DLD1 (cell line): ENCODE measurements around the gene PIP5K1A.
"Not testable (repeated sequence)": the region's sequence is repeated elsewhere in the genome, so short reads cannot be mapped to it uniquely, and the experiment has no call there.

Experiments
- in situ Hi-C: cut with HindIII; loops from 2 replicates; pipeline ENCODE4 v1.10.0; 2017; ENCODE audit warnings: low sequenced_read_pairs

PIP5K1A gene

DNA sequence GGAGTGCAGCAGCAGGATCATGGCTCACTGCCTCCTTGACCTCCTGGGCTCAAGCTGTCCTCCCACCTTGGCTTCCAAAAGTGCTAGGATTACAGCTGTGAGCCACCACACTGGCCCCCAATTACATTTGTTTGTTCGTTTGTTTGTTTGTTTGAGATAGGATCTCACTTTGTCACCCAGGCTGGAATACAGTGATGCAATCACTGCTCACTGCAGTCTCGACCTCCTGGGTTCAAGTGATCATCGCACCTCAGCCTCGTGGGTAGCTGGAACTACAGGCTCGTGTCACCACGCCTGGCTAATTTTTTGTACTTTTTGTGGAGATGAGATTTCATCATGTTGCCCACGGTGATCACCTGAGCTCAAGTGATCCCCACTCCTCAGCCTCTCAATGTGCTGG lies 6.3 kb upstream of the PIP5K1A start:
- in situ Hi-C loops: no loop called here

DNA sequence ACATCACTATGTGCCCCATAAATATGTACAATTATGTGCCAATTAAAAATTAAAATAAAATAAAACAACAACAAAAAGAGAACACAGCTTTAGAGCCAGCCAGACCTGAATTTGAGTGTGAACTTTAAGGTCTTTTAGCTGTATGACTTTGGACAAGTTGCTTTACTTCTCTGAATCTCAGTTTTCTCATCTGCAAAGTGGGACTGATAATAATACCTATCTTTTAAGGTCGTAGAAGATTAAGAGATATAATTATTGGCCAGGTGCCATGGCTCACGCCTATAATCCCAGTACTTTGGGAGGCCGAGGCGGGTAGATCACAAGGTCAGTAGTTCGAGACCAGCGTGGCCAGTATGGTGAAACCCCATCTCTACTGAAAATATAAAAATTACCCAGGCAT lies 5.0 kb upstream of the PIP5K1A start:
- in situ Hi-C loops: no loop called here

- in situ Hi-C loops: no loop called here
Observed at GRCh38 chr1:151193856-151194255, 4.5 kb upstream of the PIP5K1A start.

- in situ Hi-C loops: not testable (repeated sequence)
Observed at GRCh38 chr1:151194894-151195594, 3.3 kb upstream of the PIP5K1A start.

DNA sequence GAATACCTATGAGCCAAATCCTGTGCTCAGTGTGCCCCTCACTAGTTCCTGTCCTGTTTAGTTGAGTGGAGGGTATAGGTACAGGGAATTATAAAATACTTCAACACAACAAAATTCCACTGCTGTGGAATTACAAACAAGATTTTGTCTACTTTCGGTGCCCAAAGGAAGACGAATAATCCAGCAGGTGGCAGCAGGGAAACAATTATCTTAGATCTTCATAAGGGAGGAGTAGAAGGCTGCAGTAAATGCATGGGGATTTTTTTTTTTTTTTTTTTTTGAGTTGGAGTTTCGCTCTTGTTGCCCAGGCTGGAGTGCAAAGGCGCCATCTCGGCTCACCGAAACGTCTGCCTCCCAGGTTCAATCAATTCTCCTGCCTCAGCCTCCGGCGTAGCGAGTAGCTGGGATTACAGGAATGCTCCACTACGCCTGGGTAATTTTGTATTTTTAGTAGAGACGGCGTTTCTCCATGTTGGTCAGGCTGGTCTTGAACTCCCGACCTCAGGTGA lies 2.0 kb upstream of the PIP5K1A start:
- in situ Hi-C loops: no loop called here

- in situ Hi-C loops: no loop called here
Observed at GRCh38 chr1:151197863-151198253, 494 bp upstream of the PIP5K1A start.

DNA sequence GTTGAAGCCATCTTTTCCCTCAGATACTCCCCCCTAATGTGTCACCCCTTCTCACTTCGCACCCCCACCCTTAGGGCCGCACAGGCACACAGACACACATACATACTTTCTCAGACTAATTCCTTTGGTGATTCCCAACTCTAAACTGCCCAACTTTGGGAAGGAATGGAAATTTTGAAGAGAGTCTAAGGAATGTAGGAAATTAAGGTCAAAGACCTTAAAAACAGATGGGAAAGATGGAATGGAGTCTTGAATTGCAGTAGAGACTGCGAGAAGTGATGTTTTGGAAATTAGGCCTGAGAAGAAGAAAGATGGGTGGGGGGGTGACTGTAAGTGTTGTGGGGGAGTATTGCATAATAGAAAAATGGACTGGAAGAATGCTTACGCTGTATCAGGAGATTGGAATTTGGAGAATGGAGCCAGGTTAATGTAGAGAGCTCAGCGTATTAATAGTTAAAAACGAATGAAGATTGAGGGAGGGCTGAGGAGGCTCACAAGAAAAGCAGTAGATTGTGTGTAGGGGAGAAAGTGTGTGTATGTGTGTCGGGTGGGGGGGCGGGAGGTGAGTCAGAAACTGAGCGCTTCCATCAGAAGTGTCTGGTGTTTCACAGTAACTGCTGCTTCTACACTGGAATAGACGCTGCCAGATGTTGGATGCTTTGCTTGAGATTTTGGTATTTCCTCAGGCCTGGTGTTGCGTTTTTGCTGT lies 1.7 kb downstream of the PIP5K1A start:
- in situ Hi-C loops: no loop called here

DNA sequence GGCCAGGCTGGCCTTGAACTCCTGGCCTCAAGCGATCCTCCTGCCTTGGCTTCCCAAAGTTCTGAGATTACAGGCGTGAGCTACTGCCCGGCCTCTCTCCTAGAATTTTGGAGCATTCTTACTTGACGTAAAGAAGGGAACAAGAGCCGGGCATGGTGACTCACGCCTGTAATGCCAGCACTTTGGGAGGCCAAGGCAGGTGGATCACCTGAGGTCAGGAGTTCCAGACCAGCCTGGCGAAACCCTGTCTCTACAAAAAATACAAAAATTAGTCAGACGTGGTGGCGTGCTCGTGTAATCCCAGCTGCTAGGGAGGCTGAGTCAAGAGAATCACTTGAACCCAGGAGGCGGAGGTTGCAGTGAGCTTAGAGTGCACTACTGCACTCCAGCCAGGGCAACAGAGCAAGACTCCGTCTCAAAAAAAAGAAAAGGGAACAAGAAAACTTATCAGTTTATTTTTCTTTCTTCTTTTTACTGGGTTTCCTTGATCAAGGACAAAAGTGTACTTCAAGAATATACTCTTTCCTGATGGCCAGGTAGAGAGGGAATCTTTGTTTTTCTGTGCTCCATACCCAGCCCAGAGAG lies 7.1 kb downstream of the PIP5K1A start:
- in situ Hi-C loops: not testable (repeated sequence)

GRCh38 chr1:151210830-151211229 lies 12.5 kb downstream of the PIP5K1A start:
- in situ Hi-C loops: no loop called here

DNA sequence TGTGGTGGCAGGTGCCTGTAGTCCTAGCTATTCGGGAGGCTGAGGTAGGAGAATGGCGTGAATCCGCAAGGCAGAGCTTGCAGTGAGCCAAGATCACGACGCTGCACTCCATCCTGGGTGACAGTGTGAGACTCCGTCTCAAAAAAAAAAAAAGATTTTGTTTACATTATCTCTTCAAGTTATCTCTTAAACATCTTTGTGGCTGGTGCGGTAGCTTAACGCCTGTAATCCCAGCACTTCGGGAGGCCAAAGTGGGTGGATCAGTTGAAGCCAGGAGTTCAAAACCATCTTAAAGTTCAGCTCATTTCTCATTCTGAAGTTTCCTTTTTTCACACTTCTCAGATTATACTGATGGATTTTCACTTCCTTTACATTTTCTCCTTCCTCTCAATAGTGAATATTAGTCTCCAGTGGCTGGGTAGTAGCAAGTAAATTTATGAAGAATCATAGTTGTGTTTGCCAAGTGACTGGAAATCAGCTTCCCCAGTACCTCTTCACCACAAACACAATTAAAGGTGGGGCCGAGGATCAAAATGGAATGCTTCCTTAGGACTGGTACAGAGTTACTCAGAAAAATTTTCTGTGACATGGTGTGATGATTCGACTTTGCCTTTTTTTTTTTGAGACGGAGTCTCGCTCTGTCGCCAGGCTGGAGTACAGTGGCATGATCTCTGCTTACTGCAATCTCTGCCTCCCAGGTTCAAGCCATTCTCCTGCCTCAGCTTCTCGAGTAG lies 13.8 kb downstream of the PIP5K1A start:
- in situ Hi-C loops: no loop called here

DNA sequence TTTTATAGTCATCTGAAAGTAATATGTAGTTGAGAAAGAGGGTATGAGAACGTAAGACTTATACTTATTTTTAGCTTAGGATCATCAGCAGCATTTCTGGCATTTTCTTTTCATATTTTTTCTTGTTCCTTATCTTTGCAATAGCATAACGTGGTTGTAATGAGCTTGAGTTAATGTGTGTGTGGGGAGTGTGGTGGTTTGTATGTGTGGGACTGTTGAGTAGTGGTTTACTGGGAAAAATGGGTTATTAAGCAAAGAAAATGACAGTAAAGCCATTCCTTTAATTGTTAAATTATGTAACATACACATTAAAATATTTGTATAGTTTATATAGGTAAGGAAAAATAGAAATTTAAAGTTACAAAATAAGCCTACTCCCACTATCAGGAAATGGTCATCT lies 15.2 kb downstream of the PIP5K1A start:
- in situ Hi-C loops: no loop called here

DNA sequence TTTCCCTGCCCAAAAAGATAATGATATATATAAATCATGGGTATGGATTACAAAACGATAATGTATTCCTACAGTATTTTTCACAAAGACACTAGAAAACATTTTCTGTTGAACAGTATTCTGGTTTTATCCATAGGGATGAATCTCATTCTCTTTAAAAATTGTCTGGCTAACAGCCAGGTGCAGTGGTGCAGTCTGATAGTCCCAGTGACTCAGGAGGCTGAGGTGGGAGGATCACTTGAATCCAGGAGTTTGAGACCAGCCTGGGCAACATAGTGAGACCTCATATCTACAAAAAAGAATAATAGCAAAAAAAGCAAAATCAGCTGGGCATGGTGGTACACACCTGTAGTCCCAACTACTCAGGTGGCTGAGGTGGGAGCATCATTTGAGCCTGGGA lies 23.3 kb downstream of the PIP5K1A start:
- in situ Hi-C loops: no loop called here

- in situ Hi-C loops: no loop called here
Observed at GRCh38 chr1:151222130-151222529, 23.8 kb downstream of the PIP5K1A start.

DNA sequence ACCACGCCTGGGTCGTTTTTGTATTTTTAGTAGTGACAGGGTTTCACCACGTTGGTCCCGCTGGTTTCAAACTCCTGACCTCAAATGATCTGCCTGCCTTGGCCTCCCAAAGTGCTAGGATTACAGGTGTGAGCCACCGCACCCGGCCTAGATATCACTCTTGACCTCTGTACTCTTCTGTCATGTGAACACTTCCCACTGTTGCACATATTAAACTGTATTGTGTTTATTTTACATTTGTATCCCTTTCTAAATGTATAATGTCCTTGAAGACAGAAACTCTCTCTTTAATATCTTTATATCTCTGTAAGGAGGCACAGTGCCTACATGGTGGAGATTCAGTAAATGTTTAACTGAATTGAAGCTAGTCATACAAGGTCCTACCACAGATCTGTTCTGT lies 36.9 kb downstream of the PIP5K1A start:
- in situ Hi-C loops: no loop called here

DNA sequence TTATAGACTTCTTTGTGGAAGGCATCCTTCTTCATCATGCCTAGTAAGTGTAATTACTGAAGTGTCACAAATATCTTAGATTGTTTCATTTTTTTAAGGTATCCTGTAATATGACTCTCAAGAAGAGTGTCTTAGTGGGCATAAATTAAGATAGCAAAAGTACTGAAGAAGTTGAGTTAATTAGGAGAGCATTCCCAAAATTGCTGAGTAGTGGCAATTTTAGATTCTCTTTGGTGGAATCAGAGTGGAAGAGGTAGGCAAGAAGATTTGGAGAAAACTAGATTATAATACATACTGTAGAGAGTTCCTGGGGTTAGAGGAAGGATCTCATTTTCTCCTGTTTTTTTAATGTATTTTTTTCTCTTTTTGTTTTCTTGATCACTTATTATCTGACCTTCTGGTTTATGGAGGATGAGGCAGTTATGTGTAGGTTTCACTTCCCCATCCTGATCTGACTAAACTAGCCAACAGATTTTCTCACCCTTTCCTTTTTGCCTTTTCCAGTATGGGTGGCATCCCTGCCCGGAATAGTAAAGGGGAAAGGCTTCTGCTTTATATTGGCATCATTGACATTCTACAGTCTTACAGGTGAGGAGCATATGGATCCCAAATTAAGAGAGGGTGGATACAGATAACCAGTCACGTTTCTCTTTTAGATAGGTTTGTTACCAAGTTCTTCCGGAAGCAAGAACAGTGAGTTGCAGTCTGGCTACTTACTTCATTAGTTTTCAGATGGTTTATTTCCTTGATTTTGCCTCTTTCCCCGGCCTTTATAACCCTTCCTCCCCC lies 39.5 kb downstream of the PIP5K1A start:
- in situ Hi-C loops: no loop called here

DNA sequence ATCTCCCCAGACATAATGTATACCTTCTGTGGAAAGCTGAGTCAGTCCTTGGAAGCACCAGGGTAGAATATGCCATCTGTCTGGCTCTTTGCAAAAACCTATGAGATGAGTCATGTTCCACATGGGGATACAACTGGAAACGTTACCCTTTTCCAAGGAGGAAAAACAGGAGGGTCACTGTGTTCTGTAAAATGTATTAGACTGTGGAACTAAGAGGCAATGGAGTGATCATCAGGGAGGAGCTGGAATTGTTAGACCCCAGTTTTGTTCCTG lies 40.1 kb downstream of the PIP5K1A start:
- in situ Hi-C loops: no loop called here

DNA sequence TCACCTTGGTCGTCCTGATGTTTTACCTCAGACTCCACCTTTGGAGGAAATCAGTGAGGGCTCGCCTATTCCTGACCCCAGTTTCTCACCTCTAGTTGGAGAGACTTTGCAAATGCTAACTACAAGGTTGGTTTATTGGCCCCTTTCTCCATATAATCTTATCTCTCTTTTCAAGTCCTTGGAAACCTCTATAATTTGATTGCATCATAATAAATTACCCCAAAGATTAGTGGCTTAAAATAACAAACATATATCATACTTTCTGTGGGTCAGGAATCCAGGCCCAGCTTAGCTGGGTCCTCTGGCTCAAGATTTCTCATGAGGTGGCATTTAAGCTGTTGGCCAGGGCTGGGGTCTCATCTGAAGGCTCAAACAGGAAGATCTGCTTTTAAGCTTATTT lies 44.1 kb downstream of the PIP5K1A start:
- in situ Hi-C loops: no loop called here

- in situ Hi-C loops: no loop called here
Observed at GRCh38 chr1:151243683-151244216, 45.4 kb downstream of the PIP5K1A start.

DNA sequence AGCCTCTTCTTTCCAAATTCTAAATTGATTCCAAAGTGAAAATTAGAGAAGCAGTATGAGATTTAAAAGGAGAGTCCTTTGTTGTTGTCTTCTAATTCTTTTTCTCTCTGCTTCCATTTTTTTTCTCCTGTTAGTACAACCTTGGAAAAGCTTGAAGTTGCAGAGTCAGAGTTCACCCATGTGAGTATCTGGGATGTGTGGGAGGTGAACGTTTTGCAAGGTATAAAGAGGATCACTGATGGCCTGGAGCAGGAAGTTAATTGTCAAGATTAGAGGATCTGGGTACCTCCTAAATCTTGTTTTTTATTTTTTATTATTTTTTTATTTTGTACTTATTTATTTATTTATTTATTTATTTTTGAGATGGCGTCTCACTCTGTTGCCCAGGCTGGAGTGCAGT lies 48.4 kb downstream of the PIP5K1A start:
- in situ Hi-C loops: no loop called here

DNA sequence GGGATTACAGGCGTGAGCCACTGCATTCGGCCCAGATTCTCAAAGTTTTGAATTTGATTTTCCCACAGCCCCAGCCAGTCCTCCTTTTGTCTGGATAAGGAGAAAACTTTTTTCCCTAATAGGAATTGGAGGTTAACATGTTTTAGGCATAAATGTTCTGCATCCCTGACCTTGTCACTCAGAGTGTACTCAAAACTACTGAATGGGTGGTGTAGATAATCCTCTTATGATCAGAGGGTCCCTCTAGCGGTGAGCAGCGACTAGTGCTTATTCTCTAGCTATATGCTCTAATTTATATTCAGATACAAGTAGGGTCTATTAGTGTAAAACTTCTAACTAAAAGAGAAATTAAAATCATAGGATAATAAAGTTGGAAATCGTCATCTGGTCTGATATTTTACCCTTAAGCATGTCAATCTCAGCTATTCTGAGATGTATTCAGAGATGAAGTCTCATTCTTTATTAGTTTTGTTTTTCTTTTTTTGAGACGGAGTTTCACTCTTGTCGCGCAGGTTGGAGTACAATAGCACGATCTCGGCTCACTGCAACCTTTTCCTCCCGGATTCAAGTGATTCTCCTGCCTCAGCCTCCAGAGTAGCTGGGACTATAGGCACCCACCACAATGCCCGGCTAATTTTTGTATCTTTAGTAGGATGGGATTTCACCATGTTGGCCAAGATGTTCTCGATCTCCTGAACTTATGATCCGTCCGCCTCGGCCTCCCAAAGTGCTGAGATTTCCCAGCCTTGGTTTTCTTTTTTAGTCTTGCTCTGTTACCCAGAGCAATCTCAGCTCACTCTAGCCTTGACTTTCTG lies 53.5 kb downstream of the PIP5K1A start:
- in situ Hi-C loops: no loop called here
